ENCODE data around the gene TTC27. TPM values are rescaled to one million over a fixed set of nuclear protein-coding genes. Genes with fewer than 3 reads are reported as not detected.
A peak's percentile ranks its signal among the peaks of the same experiment; 100 is the strongest.

TTC27 gene
- polyA plus RNA-seq, 3 donors: 4.0 to 4.8 (median 4.4) TPM

DNA sequence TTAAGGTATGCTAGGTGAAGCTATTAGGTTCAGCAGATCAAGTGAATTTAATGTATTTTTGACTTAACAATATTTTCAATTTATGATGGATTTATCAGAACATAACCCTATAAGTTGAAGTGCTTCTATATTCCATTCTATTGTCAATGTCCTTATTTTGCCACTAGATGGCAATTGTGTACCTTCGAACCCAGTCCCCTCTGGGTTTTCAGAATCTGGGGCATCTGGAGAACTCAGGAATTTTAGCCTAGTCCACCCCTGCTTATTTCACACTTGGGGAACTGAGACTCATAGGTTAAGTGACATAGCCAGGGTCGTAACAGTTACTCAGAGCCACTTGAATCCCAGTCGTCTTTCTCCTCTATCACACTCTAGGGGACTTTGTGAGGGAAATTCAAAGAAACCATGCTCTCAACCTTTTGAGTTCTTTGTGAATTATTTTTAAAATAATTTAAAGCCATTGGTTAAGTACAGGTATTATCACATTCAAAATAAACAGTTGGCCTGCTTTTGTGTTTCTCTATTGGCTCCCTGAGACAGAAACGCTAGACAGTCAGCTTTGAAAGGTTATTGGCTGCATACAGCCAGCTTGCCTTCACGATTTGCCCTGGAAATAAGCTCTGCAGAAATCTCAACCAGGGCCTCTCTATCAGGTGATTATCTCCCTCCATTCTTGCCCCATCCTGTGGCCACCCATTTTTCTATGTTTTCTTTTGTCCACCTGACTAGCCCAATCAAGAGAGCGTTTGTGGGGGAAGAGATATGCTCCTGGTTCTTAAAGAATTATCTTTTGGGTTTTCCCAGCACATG lies 145.0 kb downstream of the TTC27 start:
- DNase-seq: peak in 1 of 3 donors; percentile 3
- H3K9me3 Mint-ChIP-seq: no peaks in the 10 kb centered on the region
- H3K27me3 Mint-ChIP-seq (ENCODE audit: low read depth in 3 of 3): no peaks in the 10 kb centered on the region
- peaks cover 3 to 6% of the 10 kb centered on the region in 2 donors for H3K36me3 Mint-ChIP-seq
- no peak overlapping the region for H3K4me3 Mint-ChIP-seq
- peaks cover 2% of the 10 kb centered on the region for H3K4me1 Mint-ChIP-seq
- H3K9ac ChIP-seq (ENCODE audit: insufficient read depth, low read length, poor library complexity, severe bottlenecking): no peak overlapping the region
- no peaks in the 10 kb centered on the region for H3K9me3 ChIP-seq (replicated peaks in 1 of 2; ENCODE audit: control insufficient read depth in 1 of 2, insufficient read depth in 1 of 2, low read length in 2 of 2)
- H3K36me3 ChIP-seq (replicated peaks in 1 of 2; ENCODE audit: control insufficient read depth in 1 of 2, insufficient read depth in 2 of 2, low read length in 2 of 2): peaks cover 0 to 4% of the 10 kb centered on the region in 2 donors
- WGBS (ENCODE audit: insufficient coverage): 67% methylated on average over 2 of the region's 6 CpGs
- intact Hi-C loops (cut with micrococcal nuclease): no loop called here
- peak overlapping the region in 1 of 7 donors; percentile 16 for H3K27ac Mint-ChIP-seq
- no peak overlapping the region for H3K27ac ChIP-seq (ENCODE audit: low read depth in 1 of 2, low read length in 2 of 2)
- H3K79me2 ChIP-seq (ENCODE audit: insufficient read depth, low read length): no peaks in the 10 kb centered on the region
- H3K4me2 ChIP-seq (replicated peaks; ENCODE audit: extremely low read depth, low read length, poor library complexity, severe bottlenecking): no peak overlapping the region
- H3K4me1 ChIP-seq (ENCODE audit: control insufficient read depth in 1 of 2, insufficient read depth in 2 of 2, low read length in 2 of 2): no peaks in the 10 kb centered on the region
- no peaks in the 10 kb centered on the region for H3K27me3 ChIP-seq (ENCODE audit: control insufficient read depth in 2 of 2, insufficient read depth in 2 of 2, low read length in 2 of 2)
- no peak overlapping the region for H2AFZ ChIP-seq (ENCODE audit: insufficient read depth, low read depth, low read length, poor library complexity, severe bottlenecking)
- TF ChIP-seq, protein P1, sequence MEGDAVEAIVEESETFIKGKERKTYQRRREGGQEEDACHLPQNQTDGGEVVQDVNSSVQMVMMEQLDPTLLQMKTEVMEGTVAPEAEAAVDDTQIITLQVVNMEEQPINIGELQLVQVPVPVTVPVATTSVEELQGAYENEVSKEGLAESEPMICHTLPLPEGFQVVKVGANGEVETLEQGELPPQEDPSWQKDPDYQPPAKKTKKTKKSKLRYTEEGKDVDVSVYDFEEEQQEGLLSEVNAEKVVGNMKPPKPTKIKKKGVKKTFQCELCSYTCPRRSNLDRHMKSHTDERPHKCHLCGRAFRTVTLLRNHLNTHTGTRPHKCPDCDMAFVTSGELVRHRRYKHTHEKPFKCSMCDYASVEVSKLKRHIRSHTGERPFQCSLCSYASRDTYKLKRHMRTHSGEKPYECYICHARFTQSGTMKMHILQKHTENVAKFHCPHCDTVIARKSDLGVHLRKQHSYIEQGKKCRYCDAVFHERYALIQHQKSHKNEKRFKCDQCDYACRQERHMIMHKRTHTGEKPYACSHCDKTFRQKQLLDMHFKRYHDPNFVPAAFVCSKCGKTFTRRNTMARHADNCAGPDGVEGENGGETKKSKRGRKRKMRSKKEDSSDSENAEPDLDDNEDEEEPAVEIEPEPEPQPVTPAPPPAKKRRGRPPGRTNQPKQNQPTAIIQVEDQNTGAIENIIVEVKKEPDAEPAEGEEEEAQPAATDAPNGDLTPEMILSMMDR (IDR thresholded peaks at IDR 0.05): peak; percentile 46
- H3K4me3 ChIP-seq (replicated peaks in 1 of 3; ENCODE audit: low read depth in 2 of 3, low read length in 3 of 3): no peak overlapping the region
- H4K20me1 ChIP-seq (ENCODE audit: insufficient read depth, low read length): no peaks in the 10 kb centered on the region

DNA sequence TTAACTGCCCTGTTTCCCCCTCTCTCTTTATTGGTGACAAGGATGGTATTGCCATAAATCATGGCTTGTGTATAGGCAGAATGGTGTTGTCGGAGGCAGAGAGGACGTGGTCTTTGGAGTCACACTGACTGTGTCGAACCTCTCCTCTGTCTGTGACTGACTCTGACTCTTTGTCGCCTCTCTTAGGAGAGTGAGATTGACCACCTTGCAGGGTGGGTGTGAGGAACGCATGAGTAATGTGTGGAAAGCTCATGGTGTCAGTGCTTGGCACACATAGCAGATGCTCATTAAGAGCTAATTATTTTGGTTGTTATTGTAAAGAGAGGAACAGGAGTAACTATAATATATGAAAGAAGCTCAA lies 145.6 kb downstream of the TTC27 start:
- H3K27ac Mint-ChIP-seq: no peak overlapping the region
- no peak overlapping the region for H3K4me3 Mint-ChIP-seq
- peaks cover 5 to 8% of the 10 kb centered on the region in 2 donors for H3K36me3 Mint-ChIP-seq
- Histone ChIP-seq H3K36me3 (replicated peaks in 1 of 2; ENCODE audit: control insufficient read depth in 1 of 2, insufficient read depth in 2 of 2, low read length in 2 of 2) (peaks cover 3 to 5% of the 10 kb centered on the region in 2 donors), H3K9me3 (replicated peaks in 1 of 2; ENCODE audit: control insufficient read depth in 1 of 2, insufficient read depth in 1 of 2, low read length in 2 of 2) (no peaks in the 10 kb centered on the region), H3K4me2 (replicated peaks; ENCODE audit: extremely low read depth, low read length, poor library complexity, severe bottlenecking) (no peak overlapping the region), H3K27ac (ENCODE audit: low read depth in 1 of 2, low read length in 2 of 2) (no peak overlapping the region), H3K4me3 (replicated peaks in 1 of 3; ENCODE audit: low read depth in 2 of 3, low read length in 3 of 3) (no peak overlapping the region), H4K20me1 (ENCODE audit: insufficient read depth, low read length) (no peaks in the 10 kb centered on the region), H2AFZ (ENCODE audit: insufficient read depth, low read depth, low read length, poor library complexity, severe bottlenecking) (no peak overlapping the region), H3K4me1 (ENCODE audit: control insufficient read depth in 1 of 2, insufficient read depth in 2 of 2, low read length in 2 of 2) (no peaks in the 10 kb centered on the region), H3K27me3 (ENCODE audit: control insufficient read depth in 2 of 2, insufficient read depth in 2 of 2, low read length in 2 of 2) (no peaks in the 10 kb centered on the region), H3K79me2 (ENCODE audit: insufficient read depth, low read length) (no peaks in the 10 kb centered on the region), H3K9ac (ENCODE audit: insufficient read depth, low read length, poor library complexity, severe bottlenecking) (no peak overlapping the region)
- H3K4me1 Mint-ChIP-seq: peaks cover 2% of the 10 kb centered on the region
- TF ChIP-seq, protein P1 (IDR thresholded peaks at IDR 0.05): no peak
- WGBS (ENCODE audit: insufficient coverage): 93% methylated on average over 3 of the region's 5 CpGs
- peaks cover 0 to 1% (median 0%) of the 10 kb centered on the region in 7 donors for H3K9me3 Mint-ChIP-seq
- no peak for DNase-seq
- intact Hi-C loops (cut with micrococcal nuclease): no loop called here
- no peaks in the 10 kb centered on the region for H3K27me3 Mint-ChIP-seq (ENCODE audit: low read depth in 3 of 3)
